Measurements from ENCODE around the gene KCNIP3. TPM values are rescaled to one million over a fixed set of nuclear protein-coding genes. Genes with fewer than 3 reads are reported as not detected.
"Not testable (repeated sequence)": the region's sequence is repeated elsewhere in the genome, so short reads cannot be mapped to it uniquely, and the experiment has no call there.

The KCNIP3 gene
- total RNA-seq, 1 experiment from 2014 or later = not detected

GRCh38 chr2:95433973-95434372 lies 136.8 kb downstream of the KCNIP3 start:
- H3K27ac Mint-ChIP-seq (ENCODE audit: unreplicated experiment); BruUV-seq (replicated peaks); H3K27me3 ChIP-seq (replicated peaks; ENCODE audit: control insufficient read depth, insufficient read depth, low read length); intact Hi-C loops (cut with micrococcal nuclease; ENCODE audit: unreplicated experiment); H3K27me3 Mint-ChIP-seq (ENCODE audit: insufficient read depth, unreplicated experiment); H3K36me3 ChIP-seq (ENCODE audit: control insufficient read depth, insufficient read depth, low read length); H3K9me3 ChIP-seq; CTCF ChIA-PET; H3K9me3 Mint-ChIP-seq (ENCODE audit: unreplicated experiment); DNase-seq; POLR2A ChIA-PET; H3K4me3 Mint-ChIP-seq (ENCODE audit: unreplicated experiment); H3K4me1 ChIP-seq; H3K4me3 ChIP-seq (ENCODE audit: low read depth, low read length); H3K36me3 Mint-ChIP-seq (ENCODE audit: insufficient read depth, unreplicated experiment); H3K4me1 Mint-ChIP-seq (ENCODE audit: low read depth, unreplicated experiment): not testable (repeated sequence)

DNA sequence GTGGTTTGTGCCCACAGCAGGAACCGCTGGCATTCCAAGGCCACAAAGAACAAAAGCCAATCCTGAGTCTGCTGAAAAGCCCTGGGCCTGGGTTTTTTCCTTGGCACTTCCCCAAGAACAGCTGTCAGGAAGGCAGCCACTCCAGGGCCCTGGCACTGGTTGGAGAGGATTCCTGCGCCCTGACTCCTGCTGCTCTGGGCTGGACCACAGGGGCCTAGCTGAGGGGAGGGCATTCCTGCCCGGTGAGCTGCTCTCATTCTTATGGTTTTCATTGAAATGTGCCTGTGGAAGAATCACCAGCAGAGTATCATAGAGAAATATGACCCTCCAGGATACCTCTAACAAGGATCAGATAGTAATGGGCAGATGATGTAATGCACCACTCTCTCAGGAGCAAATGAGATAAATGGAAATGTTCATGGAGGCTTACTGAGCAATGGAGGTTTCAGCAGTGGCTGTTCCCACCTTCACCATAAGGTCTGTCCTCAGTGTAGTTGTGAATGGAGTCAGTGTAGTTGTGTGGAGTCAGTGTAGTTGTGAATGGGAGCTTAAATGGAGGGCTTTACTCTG lies 137.4 kb downstream of the KCNIP3 start:
- intact Hi-C loops (cut with micrococcal nuclease; ENCODE audit: unreplicated experiment); H3K27me3 Mint-ChIP-seq (ENCODE audit: insufficient read depth, unreplicated experiment); H3K9me3 ChIP-seq; H3K4me3 Mint-ChIP-seq (ENCODE audit: unreplicated experiment); CTCF ChIA-PET; POLR2A ChIA-PET; H3K4me1 ChIP-seq; H3K4me3 ChIP-seq (ENCODE audit: low read depth, low read length); H3K4me1 Mint-ChIP-seq (ENCODE audit: low read depth, unreplicated experiment); H3K27ac Mint-ChIP-seq (ENCODE audit: unreplicated experiment); DNase-seq; BruUV-seq (replicated peaks); H3K36me3 Mint-ChIP-seq (ENCODE audit: insufficient read depth, unreplicated experiment); H3K27me3 ChIP-seq (replicated peaks; ENCODE audit: control insufficient read depth, insufficient read depth, low read length); H3K9me3 Mint-ChIP-seq (ENCODE audit: unreplicated experiment); H3K36me3 ChIP-seq (ENCODE audit: control insufficient read depth, insufficient read depth, low read length): not testable (repeated sequence)

- H3K4me3 ChIP-seq (ENCODE audit: low read depth, low read length); intact Hi-C loops (cut with micrococcal nuclease; ENCODE audit: unreplicated experiment); H3K36me3 Mint-ChIP-seq (ENCODE audit: insufficient read depth, unreplicated experiment); H3K4me1 ChIP-seq; H3K27me3 ChIP-seq (replicated peaks; ENCODE audit: control insufficient read depth, insufficient read depth, low read length); H3K4me1 Mint-ChIP-seq (ENCODE audit: low read depth, unreplicated experiment); H3K27ac Mint-ChIP-seq (ENCODE audit: unreplicated experiment); H3K4me3 Mint-ChIP-seq (ENCODE audit: unreplicated experiment); H3K36me3 ChIP-seq (ENCODE audit: control insufficient read depth, insufficient read depth, low read length); POLR2A ChIA-PET; CTCF ChIA-PET; H3K9me3 Mint-ChIP-seq (ENCODE audit: unreplicated experiment); DNase-seq; H3K9me3 ChIP-seq; H3K27me3 Mint-ChIP-seq (ENCODE audit: insufficient read depth, unreplicated experiment); BruUV-seq (replicated peaks): not testable (repeated sequence)
These were observed 138.2 kb downstream of the KCNIP3 start for GRCh38 chr2:95435162-95435871.

Other genes with a start within 250 kb of the KCNIP3 start
- 80.5 and 90.0 TPM in 2 replicates for gene MRPS5, start 175.5 kb upstream of the KCNIP3 start, total RNA-seq (2022)
- 20.0 and 21.9 TPM in 2 replicates for gene ZNF514, start 137.5 kb upstream of the KCNIP3 start, total RNA-seq (2022)
- 3.8 and 4.2 TPM in 2 replicates for gene ZNF2, start 131.5 kb upstream of the KCNIP3 start, total RNA-seq (2022)
- 3.4 and 3.5 TPM in 2 replicates for gene ZNF892, start 89.8 kb upstream of the KCNIP3 start, total RNA-seq (2022)
- gene PROM2, start 22.9 kb upstream of the KCNIP3 start, total RNA-seq (2022) = 0.82 and 1.5 TPM in 2 replicates
- gene FAHD2A, start 105.4 kb downstream of the KCNIP3 start, total RNA-seq (2022) = 23.8 and 26.8 TPM in 2 replicates
- not detected in 2 replicates for gene TRIM43B, start 187.4 kb downstream of the KCNIP3 start, total RNA-seq (2022)

Data from Caco-2 (cell line).